Liver (tissue), 3 donors: Measurements from ENCODE around the gene CAMSAP1.

Experiments used
- EGR1 ChIP-seq, 2 donors: IDR thresholded peaks; 2 replicates each; pipeline ENCODE4 v1.6.1; 2016 to 2018; ENCODE audit warnings: antibody characterized with exemption in 2 of 2, low read depth in 2 of 2
- FOXA1 ChIP-seq: IDR thresholded peaks from 2 replicates; pipeline ENCODE4 v1.6.1; 2016; ENCODE audit warnings: antibody characterized with exemption
- HNF4A ChIP-seq, 2 donors: conservative IDR thresholded peaks; 2 replicates each; pipeline ENCODE4 v1.6.1; 2016; ENCODE audit warnings: antibody characterized with exemption in 2 of 2, mild to moderate bottlenecking in 2 of 2
- JUND ChIP-seq, 2 donors: IDR thresholded peaks; 2 replicates each; pipeline ENCODE4 v1.6.1; 2016; ENCODE audit warnings: antibody characterized with exemption in 2 of 2
- NR2F2 ChIP-seq: IDR thresholded peaks from 2 replicates; pipeline ENCODE4 v1.6.1; 2016; ENCODE audit warnings: antibody characterized with exemption
- RAD21 ChIP-seq, 2 donors: IDR thresholded peaks; 2 replicates each; pipeline ENCODE4 v1.6.1; 2016; ENCODE audit warnings: antibody characterized with exemption in 2 of 2, mild to moderate bottlenecking in 2 of 2
- SP1 ChIP-seq: IDR thresholded peaks from 2 replicates; pipeline ENCODE4 v1.6.1; 2018; ENCODE audit warnings: antibody characterized with exemption, mild to moderate bottlenecking
- TAF1 ChIP-seq: conservative IDR thresholded peaks from 2 replicates; pipeline ENCODE4 v1.6.1; 2016; ENCODE audit warnings: antibody characterized with exemption, mild to moderate bottlenecking
- YY1 ChIP-seq: IDR thresholded peaks from 2 replicates; pipeline ENCODE4 v1.6.1; 2016; ENCODE audit warnings: antibody characterized with exemption, mild to moderate bottlenecking
- TF ChIP-seq, protein P1 (sequence below): fragments of 150-350 bp; IDR thresholded peaks from 2 replicates; pipeline ENCODE4 v1.5.1; 2017; ENCODE audit warnings: improper control_type of control experiment, low read depth, low read length; ENCODE audit not compliant: missing input control
- TF ChIP-seq, protein P2 (sequence below): IDR thresholded peaks from 2 replicates; pipeline ENCODE4 v1.6.1; 2016; ENCODE audit warnings: antibody characterized with exemption
- TF ChIP-seq, protein P3 (sequence below): IDR thresholded peaks from 2 replicates; pipeline ENCODE4 v1.6.1; 2016; ENCODE audit warnings: antibody characterized with exemption, mild to moderate bottlenecking
- TF ChIP-seq, protein P4 (sequence below): IDR thresholded peaks from 2 replicates; pipeline ENCODE4 v1.6.1; 2016; ENCODE audit warnings: antibody characterized with exemption
- donor health status: healthy.
- donor health status: healthy.

DNA sequence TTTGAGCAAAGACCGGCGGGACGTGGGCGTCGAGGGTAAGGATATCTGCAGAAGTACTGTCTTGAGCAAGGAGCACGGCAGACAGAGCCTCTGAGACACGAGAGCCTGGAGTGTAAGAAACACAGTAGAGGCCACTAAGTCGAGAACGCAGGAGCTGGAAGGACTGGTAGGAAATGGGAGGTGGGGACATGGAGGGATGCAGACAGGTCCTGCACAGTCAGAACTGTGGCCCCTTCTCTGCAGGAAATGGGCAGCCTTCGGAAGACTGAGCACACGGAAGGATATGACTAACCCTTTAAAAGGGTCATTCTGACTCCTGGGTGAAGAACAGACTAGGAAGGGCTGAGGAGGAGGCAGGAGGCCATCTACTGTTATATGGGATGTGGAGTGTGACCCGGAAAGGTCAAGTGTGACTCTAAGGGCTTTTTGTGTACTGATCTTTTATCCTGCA lies 1.4 kb upstream of the CAMSAP1 start:
- TF ChIP-seq, protein P1, sequence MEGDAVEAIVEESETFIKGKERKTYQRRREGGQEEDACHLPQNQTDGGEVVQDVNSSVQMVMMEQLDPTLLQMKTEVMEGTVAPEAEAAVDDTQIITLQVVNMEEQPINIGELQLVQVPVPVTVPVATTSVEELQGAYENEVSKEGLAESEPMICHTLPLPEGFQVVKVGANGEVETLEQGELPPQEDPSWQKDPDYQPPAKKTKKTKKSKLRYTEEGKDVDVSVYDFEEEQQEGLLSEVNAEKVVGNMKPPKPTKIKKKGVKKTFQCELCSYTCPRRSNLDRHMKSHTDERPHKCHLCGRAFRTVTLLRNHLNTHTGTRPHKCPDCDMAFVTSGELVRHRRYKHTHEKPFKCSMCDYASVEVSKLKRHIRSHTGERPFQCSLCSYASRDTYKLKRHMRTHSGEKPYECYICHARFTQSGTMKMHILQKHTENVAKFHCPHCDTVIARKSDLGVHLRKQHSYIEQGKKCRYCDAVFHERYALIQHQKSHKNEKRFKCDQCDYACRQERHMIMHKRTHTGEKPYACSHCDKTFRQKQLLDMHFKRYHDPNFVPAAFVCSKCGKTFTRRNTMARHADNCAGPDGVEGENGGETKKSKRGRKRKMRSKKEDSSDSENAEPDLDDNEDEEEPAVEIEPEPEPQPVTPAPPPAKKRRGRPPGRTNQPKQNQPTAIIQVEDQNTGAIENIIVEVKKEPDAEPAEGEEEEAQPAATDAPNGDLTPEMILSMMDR, result no peak
- TF ChIP-seq RAD21 (IDR thresholded peaks at IDR 0.05), result no peak
- no peak for TF ChIP-seq TAF1
- TF ChIP-seq NR2F2, result no peak
- no peak for TF ChIP-seq JUND (IDR thresholded peaks at IDR 0.05)
- TF ChIP-seq, protein P2, sequence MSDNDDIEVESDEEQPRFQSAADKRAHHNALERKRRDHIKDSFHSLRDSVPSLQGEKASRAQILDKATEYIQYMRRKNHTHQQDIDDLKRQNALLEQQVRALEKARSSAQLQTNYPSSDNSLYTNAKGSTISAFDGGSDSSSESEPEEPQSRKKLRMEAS, result no peak
- TF ChIP-seq, protein P3, sequence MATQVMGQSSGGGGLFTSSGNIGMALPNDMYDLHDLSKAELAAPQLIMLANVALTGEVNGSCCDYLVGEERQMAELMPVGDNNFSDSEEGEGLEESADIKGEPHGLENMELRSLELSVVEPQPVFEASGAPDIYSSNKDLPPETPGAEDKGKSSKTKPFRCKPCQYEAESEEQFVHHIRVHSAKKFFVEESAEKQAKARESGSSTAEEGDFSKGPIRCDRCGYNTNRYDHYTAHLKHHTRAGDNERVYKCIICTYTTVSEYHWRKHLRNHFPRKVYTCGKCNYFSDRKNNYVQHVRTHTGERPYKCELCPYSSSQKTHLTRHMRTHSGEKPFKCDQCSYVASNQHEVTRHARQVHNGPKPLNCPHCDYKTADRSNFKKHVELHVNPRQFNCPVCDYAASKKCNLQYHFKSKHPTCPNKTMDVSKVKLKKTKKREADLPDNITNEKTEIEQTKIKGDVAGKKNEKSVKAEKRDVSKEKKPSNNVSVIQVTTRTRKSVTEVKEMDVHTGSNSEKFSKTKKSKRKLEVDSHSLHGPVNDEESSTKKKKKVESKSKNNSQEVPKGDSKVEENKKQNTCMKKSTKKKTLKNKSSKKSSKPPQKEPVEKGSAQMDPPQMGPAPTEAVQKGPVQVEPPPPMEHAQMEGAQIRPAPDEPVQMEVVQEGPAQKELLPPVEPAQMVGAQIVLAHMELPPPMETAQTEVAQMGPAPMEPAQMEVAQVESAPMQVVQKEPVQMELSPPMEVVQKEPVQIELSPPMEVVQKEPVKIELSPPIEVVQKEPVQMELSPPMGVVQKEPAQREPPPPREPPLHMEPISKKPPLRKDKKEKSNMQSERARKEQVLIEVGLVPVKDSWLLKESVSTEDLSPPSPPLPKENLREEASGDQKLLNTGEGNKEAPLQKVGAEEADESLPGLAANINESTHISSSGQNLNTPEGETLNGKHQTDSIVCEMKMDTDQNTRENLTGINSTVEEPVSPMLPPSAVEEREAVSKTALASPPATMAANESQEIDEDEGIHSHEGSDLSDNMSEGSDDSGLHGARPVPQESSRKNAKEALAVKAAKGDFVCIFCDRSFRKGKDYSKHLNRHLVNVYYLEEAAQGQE, result no peak
- TF ChIP-seq SP1, result no peak
- no peak for TF ChIP-seq FOXA1
- no peak for TF ChIP-seq EGR1 (IDR thresholded peaks at IDR 0.05; ENCODE audit: low read depth in 2 of 2)
- TF ChIP-seq YY1, result no peak
- TF ChIP-seq HNF4A (conservative IDR thresholded peaks at IDR 0.05), result no peak
- TF ChIP-seq, protein P4, sequence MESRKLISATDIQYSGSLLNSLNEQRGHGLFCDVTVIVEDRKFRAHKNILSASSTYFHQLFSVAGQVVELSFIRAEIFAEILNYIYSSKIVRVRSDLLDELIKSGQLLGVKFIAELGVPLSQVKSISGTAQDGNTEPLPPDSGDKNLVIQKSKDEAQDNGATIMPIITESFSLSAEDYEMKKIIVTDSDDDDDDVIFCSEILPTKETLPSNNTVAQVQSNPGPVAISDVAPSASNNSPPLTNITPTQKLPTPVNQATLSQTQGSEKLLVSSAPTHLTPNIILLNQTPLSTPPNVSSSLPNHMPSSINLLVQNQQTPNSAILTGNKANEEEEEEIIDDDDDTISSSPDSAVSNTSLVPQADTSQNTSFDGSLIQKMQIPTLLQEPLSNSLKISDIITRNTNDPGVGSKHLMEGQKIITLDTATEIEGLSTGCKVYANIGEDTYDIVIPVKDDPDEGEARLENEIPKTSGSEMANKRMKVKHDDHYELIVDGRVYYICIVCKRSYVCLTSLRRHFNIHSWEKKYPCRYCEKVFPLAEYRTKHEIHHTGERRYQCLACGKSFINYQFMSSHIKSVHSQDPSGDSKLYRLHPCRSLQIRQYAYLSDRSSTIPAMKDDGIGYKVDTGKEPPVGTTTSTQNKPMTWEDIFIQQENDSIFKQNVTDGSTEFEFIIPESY, result no peak
